NB4 (cell line): ENCODE measurements around the gene PMF1.

Experiments used
- CTCF ChIP-seq: IDR thresholded peaks from one replicate; pipeline ENCODE4 v1.5.1; 2012; ENCODE audit warnings: low read depth, low read length
- MYC ChIP-seq: IDR thresholded peaks from 2 replicates; pipeline ENCODE4 v1.6.1; 2011; ENCODE audit warnings: low read depth, low read length

DNA sequence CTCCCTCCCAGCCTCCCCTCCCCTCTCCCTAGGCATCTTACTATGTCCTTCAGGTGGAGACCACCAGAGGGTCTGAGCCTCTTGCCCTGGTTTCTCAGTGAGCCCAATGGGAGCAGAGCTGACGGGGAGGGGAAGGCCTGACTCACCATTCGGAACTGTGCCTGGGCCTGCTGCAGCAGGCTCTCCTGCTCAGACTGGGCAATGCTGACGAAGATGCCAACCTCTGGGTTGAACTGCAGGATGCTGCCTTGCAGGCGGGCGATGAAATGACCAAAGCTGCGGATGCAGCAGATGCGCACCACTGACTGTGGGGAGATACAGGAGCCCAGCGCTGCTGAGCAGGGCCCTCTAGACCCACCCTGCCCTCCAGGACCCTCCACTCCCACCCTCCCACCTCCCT, 46.1 kb downstream of the PMF1 start:
- TF ChIP-seq MYC (no peak), CTCF (no peak)
